ENCODE results near the gene TBC1D22A.

TBC1D22A gene

GRCh38 chr22:46941968-46942798, 179.7 kb downstream of the TBC1D22A start:
- DNase-seq, result no peak

GRCh38 chr22:46942799-46943785, 180.6 kb downstream of the TBC1D22A start:
- DNase-seq, result no peak

DNA sequence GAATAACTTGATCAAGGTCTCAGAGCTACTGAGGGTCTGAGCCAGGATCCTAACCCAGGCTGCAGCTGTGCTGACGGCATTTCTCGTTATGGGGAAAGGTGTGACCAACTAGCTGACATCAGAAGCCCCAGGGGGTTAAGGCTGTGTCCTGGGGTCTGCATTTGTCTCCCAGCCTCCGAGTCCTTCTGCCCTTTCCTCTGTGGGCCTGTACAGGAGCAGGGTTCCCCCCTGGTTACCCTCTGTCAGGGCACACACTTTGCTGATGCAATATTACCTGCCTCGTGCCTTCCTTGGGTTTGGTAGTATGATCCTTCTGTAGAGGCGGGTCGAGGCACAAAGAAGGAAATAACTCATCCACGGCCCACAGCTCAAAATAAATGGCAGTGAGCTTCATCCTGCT, 183.0 kb downstream of the TBC1D22A start:
- no peak for DNase-seq

DNA sequence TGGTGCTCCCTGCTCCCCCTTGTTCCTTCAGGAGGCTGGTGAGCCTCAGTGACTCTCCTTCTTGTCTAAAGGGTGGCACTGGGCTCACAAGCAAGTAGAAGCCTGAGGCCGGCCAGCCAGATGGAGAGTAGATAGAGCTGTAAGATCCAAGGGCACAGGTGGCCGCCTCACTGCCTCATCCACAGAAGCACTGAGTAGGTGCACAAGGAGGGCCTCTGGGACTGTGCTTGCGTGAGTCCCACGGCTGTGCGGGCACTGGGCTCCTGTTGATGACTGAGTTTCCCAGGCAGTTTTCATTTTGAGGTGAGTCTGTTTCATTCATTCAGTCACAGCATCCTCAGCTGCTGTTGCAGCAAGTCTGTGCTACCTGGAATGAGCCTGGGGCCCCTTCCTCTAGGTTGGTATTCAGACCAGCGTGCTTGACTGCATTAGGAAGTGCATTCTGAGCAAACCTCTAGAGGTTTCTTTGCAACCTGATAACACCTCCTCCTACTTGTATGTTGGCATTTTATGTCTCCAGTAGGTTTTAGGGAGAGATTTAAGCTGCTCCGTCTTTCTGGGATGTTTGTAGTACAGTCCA, 184.0 kb downstream of the TBC1D22A start:
- no peak for DNase-seq

DNA sequence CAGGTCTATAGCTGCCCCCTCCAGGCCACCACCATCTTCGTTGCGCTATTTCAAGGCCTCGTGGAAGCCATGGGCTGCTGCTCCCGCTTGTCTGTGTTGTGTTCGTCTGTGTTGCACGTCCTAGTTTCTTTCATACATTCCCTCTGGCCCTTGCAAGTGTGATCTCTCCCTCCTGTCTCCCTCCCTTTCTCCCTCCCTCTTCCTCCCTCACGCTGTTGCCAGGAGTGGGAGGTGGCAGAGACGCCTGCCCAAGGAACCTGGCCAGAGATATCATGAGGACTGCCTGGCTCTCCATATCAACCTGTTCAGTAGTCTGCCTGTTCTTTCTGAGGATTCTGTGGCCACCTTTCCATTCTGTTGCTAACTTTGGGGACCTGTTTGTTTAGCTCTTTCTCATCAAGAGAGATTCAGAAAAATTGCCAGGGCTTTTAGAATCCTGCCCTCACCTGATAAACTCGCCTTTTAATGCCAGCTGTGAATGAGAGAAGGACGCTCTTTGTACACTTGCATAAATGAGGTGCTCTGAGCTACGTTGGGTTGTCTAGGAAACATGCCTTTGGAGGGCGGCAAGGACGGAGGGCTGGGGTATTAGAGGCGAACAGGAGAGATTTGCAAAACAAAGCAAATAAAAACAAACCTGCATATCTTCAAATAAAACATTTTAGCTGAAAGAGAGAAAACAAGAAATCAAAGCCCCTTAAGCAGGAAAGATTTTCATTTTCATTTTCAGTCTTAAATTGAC, 185.2 kb downstream of the TBC1D22A start:
- DNase-seq, result no peak

- DNase-seq, result no peak
These were observed 186.1 kb downstream of the TBC1D22A start for GRCh38 chr22:46948411-46949144.

DNA sequence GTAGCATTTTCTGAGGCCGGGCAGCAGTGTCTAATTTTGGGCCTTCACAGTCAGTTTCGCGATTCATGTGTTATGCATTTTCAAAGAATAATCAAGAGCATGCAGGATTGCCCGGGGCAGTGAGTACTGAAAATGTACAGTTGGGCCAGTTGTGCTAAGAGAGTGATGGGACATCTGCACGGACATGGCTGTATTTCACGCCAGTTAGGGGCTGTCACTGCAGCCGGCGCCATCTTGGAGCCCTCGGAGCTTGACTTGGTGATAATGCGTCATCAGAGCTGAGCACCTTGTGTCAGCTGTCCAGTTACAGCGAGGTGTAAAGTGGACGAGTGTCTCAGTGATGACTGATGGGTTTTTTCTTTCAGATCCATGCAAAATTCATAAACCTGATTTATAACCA, 188.9 kb downstream of the TBC1D22A start:
- no peak for DNase-seq

DNA sequence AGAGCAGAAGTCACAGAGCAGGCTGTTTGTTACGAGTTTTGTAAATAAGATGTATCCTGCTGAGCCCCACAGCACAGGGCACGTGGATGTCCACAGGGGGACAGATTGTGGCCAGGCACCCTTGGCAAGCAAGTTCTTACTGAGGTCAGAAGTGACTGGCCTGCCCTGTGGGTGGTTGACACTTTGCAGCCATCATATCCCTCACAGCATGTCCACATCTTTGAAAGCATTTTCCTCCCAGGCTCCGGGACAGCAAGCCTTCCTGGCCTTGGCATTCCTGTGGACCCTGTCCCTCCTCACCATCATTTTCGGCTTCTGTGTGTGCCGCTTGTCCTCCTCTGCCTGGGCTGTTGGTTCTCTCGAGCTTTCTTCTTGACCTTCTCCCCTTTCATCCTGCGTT, 189.5 kb downstream of the TBC1D22A start:
- DNase-seq, result no peak

GRCh38 chr22:46953968-46954765, 191.7 kb downstream of the TBC1D22A start:
- DNase-seq, result no peak

- DNase-seq, result no peak
These were observed 192.3 kb downstream of the TBC1D22A start for GRCh38 chr22:46954781-46955180.

DNA sequence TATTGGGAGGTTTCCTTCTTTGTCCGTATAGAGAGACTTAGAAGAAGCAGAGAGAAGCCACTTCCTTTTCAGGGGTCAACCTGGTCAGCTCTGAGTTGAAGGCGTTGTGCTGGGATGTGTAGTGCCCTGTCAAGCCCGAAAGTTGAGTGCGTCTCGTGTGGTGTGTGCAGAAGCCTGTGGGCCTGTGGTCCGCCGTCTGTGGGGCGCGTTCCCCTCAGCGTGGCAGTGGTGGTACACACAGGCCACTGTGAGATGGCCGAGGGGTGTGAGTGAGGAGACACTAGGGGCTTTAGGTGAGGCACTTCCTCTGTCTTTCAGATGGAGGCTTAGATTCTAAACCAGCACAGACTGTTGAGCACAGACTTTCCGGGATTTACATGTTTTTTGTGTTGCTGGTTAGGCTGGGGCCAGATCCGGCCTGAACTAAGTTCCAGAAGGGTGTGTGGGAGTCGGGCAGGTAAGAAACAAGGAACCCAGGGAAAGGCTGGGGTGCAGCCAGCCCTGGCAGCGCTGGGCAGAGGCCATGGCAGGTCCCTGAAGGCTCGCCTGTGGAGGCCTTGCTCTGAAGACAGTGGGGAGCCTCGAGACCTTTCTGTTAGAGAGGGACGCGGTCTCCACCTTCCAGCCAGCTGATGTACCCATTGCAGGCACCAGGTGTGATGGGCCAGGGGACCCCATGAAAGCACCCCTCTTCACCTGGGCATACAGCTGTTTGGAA, 194.2 kb downstream of the TBC1D22A start:
- DNase-seq, result no peak

DNA sequence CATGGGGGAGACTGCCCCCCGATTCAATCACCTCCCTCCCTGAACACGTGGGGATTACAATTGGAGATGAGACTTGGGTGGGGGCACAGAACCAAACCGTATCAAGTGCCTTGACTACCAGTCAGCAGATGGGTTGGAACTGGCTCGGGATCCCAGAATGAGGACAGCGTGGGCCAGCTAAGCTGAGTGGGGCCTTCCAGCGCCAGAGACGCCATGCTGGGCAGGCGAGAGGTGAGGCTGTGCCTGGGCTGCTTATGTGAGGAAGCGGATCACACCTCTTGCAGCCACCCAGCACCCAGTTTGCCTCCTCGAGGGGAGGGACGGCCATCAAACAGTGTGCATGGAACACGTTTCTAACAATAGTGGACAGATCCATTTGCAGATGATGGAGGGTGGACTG, 195.1 kb downstream of the TBC1D22A start:
- no peak for DNase-seq

- no peak for DNase-seq
These were observed 195.7 kb downstream of the TBC1D22A start for GRCh38 chr22:46958191-46958590.

- no peak for DNase-seq
These were observed 196.2 kb downstream of the TBC1D22A start for GRCh38 chr22:46958658-46959057.

DNA sequence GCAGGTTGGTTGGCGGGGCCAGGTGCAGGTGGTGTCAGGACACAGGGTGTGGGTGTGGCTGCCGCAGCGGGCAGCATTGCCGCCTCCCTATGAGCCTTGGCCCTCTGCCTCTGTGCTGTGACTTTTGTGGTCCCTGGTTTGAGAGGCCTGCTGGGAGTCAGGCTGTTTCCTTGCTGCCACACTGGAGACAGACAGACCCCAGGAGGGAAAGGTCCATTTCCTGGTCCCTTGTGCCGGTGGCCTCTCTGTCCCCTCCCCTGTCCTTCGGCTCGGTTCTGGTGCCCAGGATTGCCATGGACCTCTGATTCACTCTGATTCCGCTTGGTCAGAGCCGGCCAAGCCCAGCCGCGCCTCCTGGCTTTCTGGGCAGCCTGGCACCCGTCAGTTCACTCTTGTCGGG, 196.9 kb downstream of the TBC1D22A start:
- DNase-seq, result no peak

DNA sequence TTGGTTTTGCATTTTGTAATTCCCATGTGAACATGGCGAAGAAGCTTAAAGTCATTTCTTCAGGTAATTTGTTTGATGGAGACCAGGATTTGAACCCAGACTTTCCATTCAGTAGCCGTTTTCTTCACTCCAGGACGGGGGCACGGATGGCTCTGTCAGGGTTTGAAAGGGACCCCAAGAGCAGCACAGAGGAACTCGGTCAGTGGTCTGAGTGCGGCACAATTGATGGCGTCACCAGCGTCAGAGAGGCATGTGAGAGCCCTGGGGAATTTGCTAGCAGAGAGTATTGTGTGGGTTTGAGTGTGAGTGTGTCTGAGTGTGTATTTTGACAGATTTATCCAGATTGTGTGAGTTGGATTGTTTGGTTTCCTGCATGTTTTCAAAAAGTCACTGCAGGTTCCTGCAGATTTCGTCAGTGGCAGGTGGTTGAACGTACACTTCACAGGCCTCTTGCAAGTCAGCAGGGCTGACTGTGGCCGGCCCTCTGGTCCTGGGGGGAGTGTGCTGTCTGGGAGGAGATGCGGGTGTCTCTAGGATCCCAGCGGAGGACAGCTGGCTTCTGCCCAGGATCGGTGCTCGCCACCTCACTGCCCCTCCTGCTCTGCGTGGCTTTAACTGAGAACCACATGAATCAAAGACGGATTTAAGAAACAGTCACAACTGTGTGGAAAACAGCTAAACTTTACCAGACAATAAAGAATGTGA, 199.3 kb downstream of the TBC1D22A start:
- DNase-seq, result no peak

- DNase-seq, result no peak
These were observed 200.0 kb downstream of the TBC1D22A start for GRCh38 chr22:46962406-46962805.

- no peak for DNase-seq
These were observed 201.5 kb downstream of the TBC1D22A start for GRCh38 chr22:46963672-46964545.
